ENCODE measurements around the gene MEIS2.

DNA sequence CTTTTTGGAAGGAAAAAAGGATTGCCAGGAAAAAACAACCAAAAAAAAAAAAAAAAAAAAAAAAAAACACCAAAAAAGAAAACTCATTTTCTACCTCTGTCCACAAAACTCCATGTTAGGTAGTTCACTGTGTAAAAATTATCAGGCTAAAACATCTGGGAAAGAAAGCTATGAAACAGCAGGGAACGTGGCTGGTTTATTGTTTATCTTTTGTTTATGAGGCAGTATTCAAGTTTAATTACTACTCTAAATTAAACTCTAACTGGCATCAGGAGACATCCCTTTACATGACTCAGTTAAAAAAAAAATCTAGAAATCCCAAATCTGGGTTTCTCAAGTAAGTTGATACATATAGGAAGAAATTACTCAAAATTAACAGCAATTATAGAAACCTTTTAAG is 21.8 kb downstream of the MEIS2 start:
- no peak for TF ChIP-seq POLR2AphosphoS5 (IDR thresholded peaks at IDR 0.05; ENCODE audit: low read depth, low read length)
- no peak for TF ChIP-seq POLR2A (IDR thresholded peaks at IDR 0.05; ENCODE audit: low read depth, low read length)
- TF ChIP-seq PAX5 (IDR thresholded peaks at IDR 0.05; ENCODE audit: insufficient read depth, low read length, severe bottlenecking) = no peak
